SH-SY5Y (cell line): ENCODE measurements around the gene NKD2.

ENCODE experiments used
- GATA2 ChIP-seq: IDR thresholded peaks from 2 replicates; pipeline ENCODE4 v1.6.1; 2011; ENCODE audit warnings: mild to moderate bottlenecking, low read depth, low read length
- GATA3 ChIP-seq: IDR thresholded peaks from 2 replicates; pipeline ENCODE4 v1.6.1; 2011; ENCODE audit warnings: low read depth, mild to moderate bottlenecking, low read length, moderate library complexity

DNA sequence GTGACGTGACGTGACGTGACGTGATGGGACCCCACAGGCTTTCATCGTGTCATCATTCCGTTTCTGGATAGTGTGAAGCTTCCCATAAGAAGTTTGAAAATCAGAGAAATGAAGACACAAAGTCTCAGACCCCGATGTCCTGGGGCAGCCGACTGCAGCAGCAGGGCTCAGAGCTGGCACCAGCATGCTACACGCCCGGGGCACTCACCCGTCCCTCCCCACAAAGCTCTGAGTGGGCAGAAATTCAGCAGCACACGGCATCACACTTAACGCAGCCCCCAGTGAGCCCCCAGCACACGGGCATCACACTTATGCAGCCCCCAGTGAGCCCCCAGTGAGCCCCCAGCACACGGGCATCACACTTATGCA lies 61.1 kb downstream of the NKD2 start:
- TF ChIP-seq GATA2 (no peak), GATA3 (no peak)
